Endothelial cell of umbilical vein (primary cell): Measurements from ENCODE around the gene CCSER2. TPM values are rescaled to one million over a fixed set of nuclear protein-coding genes. Genes with fewer than 3 reads are reported as not detected.

Experiments
- BruUV-seq: library from RNA; stranded (reverse); fragments of 400-500 nt; replicated peaks from 2 replicates; lab custom pipeline; 2021; lab: Mats Ljungman, UMichigan
- CTCF ChIA-PET: fragments of 300-600, 350-600 bp; sonication (Branson Sonifier 250); formaldehyde crosslinking; loops from one replicate; lab custom pipeline; 2021; ENCODE audit warnings: antibody characterized with exemption, inconsistent platforms; lab: Charles Lee
- POLR2A ChIA-PET: fragments of 300-600, 350-600 bp; sonication (Branson Sonifier 250); formaldehyde crosslinking; loops from one replicate; lab custom pipeline; 2021; ENCODE audit warnings: antibody characterized with exemption, inconsistent platforms; lab: Charles Lee
- DNase-seq: peaks from one replicate; pipeline ENCODE4 v3.0.0-alpha.2; 2011; ENCODE audit warnings: low read depth, low spot score
- FAIRE-seq: peaks from 2 replicates; lab custom pipeline; 2011; peaks lifted over from hg19 to GRCh38; lab: Jason Lieb, UNC
- H2AFZ ChIP-seq: 2 replicates; pipeline ENCODE4 v1.6.0; 2012; ENCODE audit warnings: low read depth, low read length, control low read depth, inconsistent platforms
- H3K27ac ChIP-seq: 2 replicates; pipeline ENCODE4 v1.5.1; 2011; ENCODE audit warnings: low read depth, mild to moderate bottlenecking, control low read depth, low read length, moderate library complexity; ENCODE audit not compliant: insufficient read depth
- H3K27me3 ChIP-seq, 2 experiments: 2 replicates each; pipeline versions ENCODE4 v1.6.0 to v1.6.1; 2011; ENCODE audit warnings: low read length in 2 of 2, mixed read lengths in 1 of 2; ENCODE audit not compliant: control insufficient read depth in 2 of 2, insufficient read depth in 2 of 2
- H3K36me3 ChIP-seq, 2 experiments: 2 replicates in 1 of 2; 3 replicates in 1 of 2; pipeline ENCODE4 v1.5.1; 2011; ENCODE audit warnings: low read length in 2 of 2, mild to moderate bottlenecking in 1 of 2, moderate library complexity in 1 of 2; ENCODE audit not compliant: control insufficient read depth in 2 of 2, insufficient read depth in 2 of 2; ENCODE audit errors: extremely low read depth in 1 of 2
- H3K4me1 ChIP-seq: 3 replicates; pipeline ENCODE4 v1.5.1; 2011; ENCODE audit warnings: mild to moderate bottlenecking, low read length; ENCODE audit not compliant: control insufficient read depth, insufficient read depth; ENCODE audit errors: extremely low read depth
- H3K4me2 ChIP-seq: 2 replicates; pipeline ENCODE4 v1.6.1; 2011; ENCODE audit warnings: low read length, control low read depth, mixed read lengths; ENCODE audit not compliant: insufficient read depth
- H3K4me3 ChIP-seq, 3 experiments: fragments of 200-600 bp in 1 of 3; sonication (generic), shearing (Covaris generic) in 1 of 3; replicated peaks in 1 of 3; 2 replicates each; pipeline ENCODE4 v1.5.1; 2011 to 2016; ENCODE audit warnings: control low read depth in 3 of 3, low read length in 3 of 3, mild to moderate bottlenecking in 2 of 3, inconsistent platforms in 1 of 3, low read depth in 1 of 3, moderate library complexity in 1 of 3; ENCODE audit not compliant: insufficient read depth in 1 of 3
- H3K79me2 ChIP-seq: 2 replicates; pipeline ENCODE4 v1.6.0; 2012; ENCODE audit warnings: low read length, inconsistent platforms; ENCODE audit not compliant: control insufficient read depth, insufficient read depth
- H3K9ac ChIP-seq: replicated peaks from 2 replicates; pipeline ENCODE3; 2011; ENCODE audit warnings: low read length, control low read depth; ENCODE audit not compliant: insufficient read depth; ENCODE audit errors: extremely low read depth
- H3K9me1 ChIP-seq: replicated peaks from 3 replicates; pipeline ENCODE4 v1.6.0; 2011; ENCODE audit warnings: mild to moderate bottlenecking, low read length; ENCODE audit not compliant: control insufficient read depth, insufficient read depth; ENCODE audit errors: extremely low read depth
- H3K9me3 ChIP-seq: replicated peaks from 2 replicates; pipeline ENCODE4 v1.5.1; 2012; ENCODE audit warnings: low read length, inconsistent platforms; ENCODE audit not compliant: control insufficient read depth, insufficient read depth
- H4K20me1 ChIP-seq: replicated peaks from 2 replicates; pipeline ENCODE3; 2011; ENCODE audit warnings: mild to moderate bottlenecking, low read length; ENCODE audit not compliant: control insufficient read depth, insufficient read depth; ENCODE audit errors: extremely low read depth
- EZH2 ChIP-seq: IDR thresholded peaks from 2 replicates; pipeline ENCODE4 v1.6.1; 2012; ENCODE audit warnings: borderline replicate concordance, low read depth, mild to moderate bottlenecking, moderate library complexity, low read length, inconsistent platforms; ENCODE audit not compliant: severe bottlenecking
- FOS ChIP-seq: IDR thresholded peaks from 2 replicates; pipeline ENCODE4 v1.6.1; 2011; ENCODE audit warnings: mild to moderate bottlenecking, low read length, moderate library complexity, borderline replicate concordance; ENCODE audit not compliant: insufficient read depth
- GATA2 ChIP-seq: IDR thresholded peaks from 2 replicates; pipeline ENCODE4 v1.7.0; 2011; ENCODE audit warnings: low read depth, mild to moderate bottlenecking, moderate library complexity, mixed read lengths, low read length; ENCODE audit not compliant: insufficient read length, insufficient read depth
- JUN ChIP-seq: IDR thresholded peaks from 2 replicates; pipeline ENCODE4 v1.6.1; 2011; ENCODE audit warnings: borderline replicate concordance, low read depth; ENCODE audit not compliant: insufficient read length, insufficient read depth
- MAX ChIP-seq: IDR thresholded peaks from 2 replicates; pipeline ENCODE4 v1.6.1; 2011; ENCODE audit not compliant: insufficient read depth, insufficient read length
- MYC ChIP-seq: IDR thresholded peaks from one replicate; pipeline ENCODE4 v1.6.1; 2011; ENCODE audit warnings: mild to moderate bottlenecking, low read depth, low read length
- POLR2A ChIP-seq: IDR thresholded peaks from 2 replicates; pipeline ENCODE4 v1.6.1; 2012; ENCODE audit warnings: low read depth, mild to moderate bottlenecking, control low read depth, low read length
- POLR2AphosphoS5 ChIP-seq: IDR thresholded peaks from 2 replicates; pipeline ENCODE4 v1.6.1; 2012; ENCODE audit warnings: low read depth, mild to moderate bottlenecking, control low read depth, low read length, moderate library complexity; ENCODE audit not compliant: insufficient read depth
- dilution Hi-C: fragments of 300-500 bp; cut with MboI; formaldehyde crosslinking; loops from one replicate; pipeline ENCODE4 v1.15.0; 2019; ENCODE audit warnings: low sequenced_read_pairs; ENCODE audit not compliant: extremely low pct_ligation_motif_present
- intact Hi-C: fragments of 100-400 bp; cut with micrococcal nuclease; formaldehyde crosslinking; loops from one replicate; pipeline ENCODE4 v1.10.0; 2022
- polyA plus RNA-seq, 4 experiments: library from polyadenylated mRNA; depleted of rRNA in 3 of 4; stranded (reverse) in 3 of 4; unstranded in 1 of 4; fragments of >200 nt; gene quantifications; 2 replicates each; pipeline versions ENCODE4 v1.2.1 to v1.2.3, GENCODE V29; 2011 to 2012; ENCODE audit warnings: missing spikeins in 1 of 4
- total RNA-seq: library from RNA; stranded (reverse); gene quantifications from 2 replicates; pipeline ENCODE4 v1.2.3, GENCODE V29; 2021
- TF ChIP-seq, protein P1 (sequence below), 2 donors: IDR thresholded peaks; 1 replicate in 1 of 2; 2 replicates in 1 of 2; pipeline ENCODE4 v1.5.1; 2011; ENCODE audit warnings: low read length in 2 of 2, mild to moderate bottlenecking in 2 of 2, moderate library complexity in 2 of 2, control low read depth in 1 of 2, inconsistent platforms in 1 of 2, low read depth in 1 of 2; ENCODE audit not compliant: insufficient read depth in 1 of 2; ENCODE audit errors: extremely low read depth in 1 of 2

CCSER2 gene
- total and polyA plus RNA-seq, 2 donors (not counting 3 experiments of a cell fraction or from before 2014, with no cell fraction given) = 14.5 to 49.3 TPM

GRCh38 chr10:84549368-84550165, 221.2 kb downstream of the CCSER2 start:
- POLR2A ChIA-PET = no interaction called here
- Histone ChIP-seq H3K27ac (no peak overlapping the region), H3K9me3 (no peaks in the 10 kb centered on the region), H3K27me3 (peaks cover 2 to 4% of the 10 kb centered on the region in 2 experiments), H3K9ac (no peak overlapping the region), H3K4me1 (no peaks in the 10 kb centered on the region), H3K79me2 (no peaks in the 10 kb centered on the region), H3K9me1 (no peaks in the 10 kb centered on the region), H2AFZ (no peak overlapping the region), H3K4me3 (no peak overlapping the region), H4K20me1 (no peaks in the 10 kb centered on the region), H3K4me2 (no peak overlapping the region), H3K36me3 (no peaks in the 10 kb centered on the region)
- CTCF ChIA-PET = interaction anchor here (1.0 to 4.9 kb wide), 6 partner anchors 7 to 285 kb away, joined by 4 to 22 read pairs (median 6); no protein-coding TSS in a partner anchor
- intact Hi-C loops = no loop called here
- FAIRE-seq = no peak
- DNase-seq = no peak
- dilution Hi-C loops = no loop called here
- TF ChIP-seq JUN = no peak
- no peak for TF ChIP-seq POLR2AphosphoS5
- no peak for TF ChIP-seq EZH2
- no peak for TF ChIP-seq MAX
- TF ChIP-seq, protein P1, sequence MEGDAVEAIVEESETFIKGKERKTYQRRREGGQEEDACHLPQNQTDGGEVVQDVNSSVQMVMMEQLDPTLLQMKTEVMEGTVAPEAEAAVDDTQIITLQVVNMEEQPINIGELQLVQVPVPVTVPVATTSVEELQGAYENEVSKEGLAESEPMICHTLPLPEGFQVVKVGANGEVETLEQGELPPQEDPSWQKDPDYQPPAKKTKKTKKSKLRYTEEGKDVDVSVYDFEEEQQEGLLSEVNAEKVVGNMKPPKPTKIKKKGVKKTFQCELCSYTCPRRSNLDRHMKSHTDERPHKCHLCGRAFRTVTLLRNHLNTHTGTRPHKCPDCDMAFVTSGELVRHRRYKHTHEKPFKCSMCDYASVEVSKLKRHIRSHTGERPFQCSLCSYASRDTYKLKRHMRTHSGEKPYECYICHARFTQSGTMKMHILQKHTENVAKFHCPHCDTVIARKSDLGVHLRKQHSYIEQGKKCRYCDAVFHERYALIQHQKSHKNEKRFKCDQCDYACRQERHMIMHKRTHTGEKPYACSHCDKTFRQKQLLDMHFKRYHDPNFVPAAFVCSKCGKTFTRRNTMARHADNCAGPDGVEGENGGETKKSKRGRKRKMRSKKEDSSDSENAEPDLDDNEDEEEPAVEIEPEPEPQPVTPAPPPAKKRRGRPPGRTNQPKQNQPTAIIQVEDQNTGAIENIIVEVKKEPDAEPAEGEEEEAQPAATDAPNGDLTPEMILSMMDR (IDR thresholded peaks at IDR 0.05; ENCODE audit: extremely low read depth in 1 of 2, insufficient read depth in 1 of 2, low read depth in 1 of 2, low read length in 2 of 2) = no peak
- no peak for TF ChIP-seq FOS
- no peak for TF ChIP-seq GATA2
- TF ChIP-seq POLR2A = no peak
- no peak for TF ChIP-seq MYC
- no TSS peak for BruUV-seq
